NB4 (cell line): Measurements from ENCODE around the gene BMP7.

Experiments
- CTCF ChIP-seq: IDR thresholded peaks from one replicate; pipeline ENCODE4 v1.5.1; 2012; ENCODE audit warnings: low read depth, low read length
- POLR2A ChIP-seq: IDR thresholded peaks from 2 replicates; pipeline ENCODE4 v1.6.1; 2011; ENCODE audit warnings: mild to moderate bottlenecking; ENCODE audit not compliant: insufficient read length; ENCODE audit errors: extremely low read depth

GRCh38 chr20:57133926-57134650 lies 132.4 kb downstream of the BMP7 start:
- TF ChIP-seq CTCF (no peak), POLR2A (no peak)
